CMK (cell line): ENCODE data around the gene FAM136A.
A peak's percentile ranks its signal among the peaks of the same experiment; 100 is the strongest.
"Not testable (repeated sequence)": the region's sequence is repeated elsewhere in the genome, so short reads cannot be mapped to it uniquely, and the experiment has no call there.

Experiments used
- DNase-seq: peaks from one replicate; pipeline ENCODE4 v3.0.0-alpha.2; 2010; ENCODE audit warnings: low read depth

Gene FAM136A

GRCh38 chr2:70297828-70298227 lies 4.0 kb downstream of the FAM136A start:
- not testable (repeated sequence) for DNase-seq

DNA sequence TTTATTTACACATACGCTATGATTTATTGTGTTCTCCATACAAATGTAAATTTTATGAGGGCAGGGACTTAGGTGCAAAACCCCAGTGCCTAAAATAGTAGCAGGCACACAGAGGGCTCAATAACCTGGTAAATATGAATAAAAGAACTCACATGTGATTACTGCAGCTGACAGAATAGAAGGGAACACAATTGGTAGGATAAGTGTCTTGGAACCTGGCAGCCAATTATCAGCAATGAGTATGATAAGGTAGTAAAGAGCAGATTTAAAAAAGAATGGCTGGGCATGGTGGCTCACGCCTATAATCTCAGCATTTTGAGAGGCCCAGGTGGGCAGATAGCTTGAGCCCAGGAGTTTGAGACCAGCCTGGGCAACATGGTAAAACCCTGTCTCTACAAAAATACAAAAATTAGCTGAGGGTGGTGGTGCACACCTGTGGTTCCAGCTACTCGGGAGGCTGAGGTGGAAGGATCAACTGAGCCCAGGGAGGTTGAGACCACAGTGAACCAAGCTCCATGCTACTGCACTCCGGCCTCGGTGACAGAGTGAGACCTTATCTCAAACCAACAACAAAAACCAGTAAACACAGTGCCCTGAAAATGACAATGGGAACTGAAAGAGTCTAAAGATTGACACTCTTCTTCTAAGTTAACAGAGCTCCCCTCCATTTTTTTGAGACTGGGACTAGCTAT lies 18.2 kb downstream of the FAM136A start:
- DNase-seq: no peak

DNA sequence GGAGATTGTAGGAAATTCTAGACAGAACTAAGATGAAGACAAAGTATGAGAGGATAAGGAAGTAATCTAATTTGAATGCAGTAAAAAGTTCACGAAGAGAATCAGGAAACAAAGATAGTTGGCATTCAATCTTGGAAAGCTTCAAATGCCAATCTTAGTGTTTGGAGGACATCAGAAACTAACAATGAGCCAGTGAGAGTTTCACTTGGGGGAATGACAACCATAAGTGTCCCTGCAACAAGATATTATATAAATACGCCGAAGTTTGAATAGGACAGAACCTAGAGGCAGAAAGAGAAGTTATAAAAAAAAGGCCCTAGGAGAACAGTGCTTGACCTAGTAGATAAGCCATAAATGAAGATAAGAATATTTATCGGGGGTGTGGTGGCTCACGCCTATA lies 19.4 kb downstream of the FAM136A start:
- no peak for DNase-seq

GRCh38 chr2:70280242-70280798 lies 21.5 kb downstream of the FAM136A start:
- no peak for DNase-seq

GRCh38 chr2:70270323-70270722 lies 31.5 kb downstream of the FAM136A start:
- DNase-seq: no peak

- not testable (repeated sequence) for DNase-seq
Measured at GRCh38 chr2:70269422-70270302, 32.2 kb downstream of the FAM136A start.

GRCh38 chr2:70266925-70267324 lies 34.9 kb downstream of the FAM136A start:
- not testable (repeated sequence) for DNase-seq

- DNase-seq: no peak
Measured at GRCh38 chr2:70261501-70261900, 40.4 kb downstream of the FAM136A start.

GRCh38 chr2:70258532-70258875 lies 43.4 kb downstream of the FAM136A start:
- no peak for DNase-seq

DNA sequence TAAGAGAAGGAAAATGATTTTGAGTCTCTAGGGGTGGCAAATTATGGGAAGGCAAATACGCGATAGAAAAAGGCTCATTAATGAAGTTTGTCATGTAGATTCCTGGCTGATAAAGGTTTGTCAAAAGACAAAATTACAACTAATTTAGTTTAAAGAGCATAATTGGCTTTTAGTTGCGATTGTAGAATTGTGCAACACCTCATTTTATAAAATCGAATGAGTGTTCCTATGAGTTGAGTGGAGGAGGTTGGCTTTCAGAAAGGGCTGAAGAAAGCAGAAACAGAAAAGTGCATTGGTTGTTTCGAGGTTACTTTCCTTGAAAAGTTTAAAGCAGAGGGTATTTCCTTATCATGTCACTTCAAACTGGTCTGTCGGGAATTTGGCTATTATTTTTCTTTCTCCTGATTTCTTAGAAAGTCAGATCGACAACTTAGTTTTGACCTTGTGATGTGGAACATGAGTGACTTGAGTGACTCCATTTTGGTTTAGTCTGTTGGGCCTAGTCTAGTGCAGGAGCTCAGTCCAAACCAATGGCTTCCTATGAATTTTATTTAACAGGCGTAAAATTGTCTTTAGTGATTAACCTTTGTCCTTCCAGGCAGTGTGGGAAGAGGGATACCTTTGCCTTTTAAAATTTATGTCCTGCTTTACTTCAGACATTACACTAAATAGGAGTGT lies 46.1 kb downstream of the FAM136A start:
- no peak for DNase-seq

DNA sequence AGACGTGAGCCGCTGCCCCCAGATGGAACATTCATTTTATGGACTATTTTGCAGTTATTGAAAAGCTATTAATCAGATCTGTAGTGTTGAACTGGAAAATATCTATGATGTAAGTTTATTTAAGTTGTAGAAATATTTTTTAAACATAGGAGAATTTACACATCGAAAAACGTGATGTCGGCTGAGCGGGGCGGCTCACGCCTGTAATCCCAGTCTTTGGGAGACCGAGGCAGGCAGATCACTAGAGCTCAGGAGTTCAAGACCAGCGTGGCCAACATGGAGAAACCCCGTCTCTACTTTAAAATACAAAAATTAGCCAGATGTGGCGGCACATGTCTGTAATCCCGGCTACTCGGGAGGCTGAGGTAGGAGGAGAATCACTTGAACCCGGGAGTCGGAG lies 51.4 kb downstream of the FAM136A start:
- no peak for DNase-seq

- peak; percentile 96 for DNase-seq
Measured at GRCh38 chr2:70248181-70248847, 53.6 kb downstream of the FAM136A start, which contains the start of gene TIA1. TSS of gene TIA1 (minus strand) at chr2:70248628. CDS start at chr2:70248430, 198 bp downstream.

GRCh38 chr2:70247364-70248180 lies 54.3 kb downstream of the FAM136A start:
- no peak for DNase-seq
